ENCODE data around the gene LMNA.

Gene LMNA

DNA sequence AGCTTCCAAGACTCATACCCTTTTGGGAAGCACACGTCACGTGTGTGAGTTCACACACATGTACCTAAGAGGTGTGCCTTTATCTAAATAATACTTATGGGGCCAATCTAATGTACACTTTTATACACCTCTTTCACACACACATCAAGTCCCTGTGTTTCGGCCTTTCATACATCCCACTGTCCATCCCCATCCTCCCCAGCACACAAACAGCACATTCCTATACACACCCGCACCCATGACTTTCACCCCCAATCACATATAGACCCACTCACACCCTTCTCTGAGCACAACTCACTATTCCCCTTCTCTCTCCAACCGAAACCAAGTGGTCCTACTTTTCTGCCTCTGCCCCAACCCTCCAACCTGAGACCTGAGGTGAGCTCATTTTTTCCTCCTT, 35.8 kb upstream of the LMNA start:
- Mint-ChIP-seq H3K4me3 (no peak overlapping the region), H3K9me3 (no peaks in the 10 kb centered on the region), H3K36me3 (no peaks in the 10 kb centered on the region), H3K27ac (no peak overlapping the region), H3K4me1 (peaks cover 21% of the 10 kb centered on the region)
- no peak for ATAC-seq
- no peak for DNase-seq (ENCODE audit: low spot score in 2 of 2)

DNA sequence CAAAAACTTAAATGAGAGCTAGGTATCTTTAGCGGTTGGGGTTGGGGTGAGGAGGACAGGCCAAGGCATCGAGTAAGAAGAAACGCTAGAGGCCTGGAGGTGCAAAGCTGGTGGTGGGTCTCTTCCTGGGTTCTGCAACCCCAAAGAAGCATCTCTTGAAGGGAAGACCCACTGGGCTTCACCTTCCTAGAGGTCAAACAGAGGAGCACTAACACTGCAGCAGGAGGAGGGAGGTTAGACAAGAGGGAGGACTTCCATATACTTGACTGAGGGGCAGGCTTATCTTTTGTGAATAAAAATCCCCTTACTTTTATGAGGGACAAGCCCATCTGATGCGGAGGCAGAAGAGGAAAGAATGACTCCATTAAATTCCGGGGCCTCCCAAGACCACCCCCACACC, 34.7 kb upstream of the LMNA start:
- no peak overlapping the region for H3K4me3 Mint-ChIP-seq

DNA sequence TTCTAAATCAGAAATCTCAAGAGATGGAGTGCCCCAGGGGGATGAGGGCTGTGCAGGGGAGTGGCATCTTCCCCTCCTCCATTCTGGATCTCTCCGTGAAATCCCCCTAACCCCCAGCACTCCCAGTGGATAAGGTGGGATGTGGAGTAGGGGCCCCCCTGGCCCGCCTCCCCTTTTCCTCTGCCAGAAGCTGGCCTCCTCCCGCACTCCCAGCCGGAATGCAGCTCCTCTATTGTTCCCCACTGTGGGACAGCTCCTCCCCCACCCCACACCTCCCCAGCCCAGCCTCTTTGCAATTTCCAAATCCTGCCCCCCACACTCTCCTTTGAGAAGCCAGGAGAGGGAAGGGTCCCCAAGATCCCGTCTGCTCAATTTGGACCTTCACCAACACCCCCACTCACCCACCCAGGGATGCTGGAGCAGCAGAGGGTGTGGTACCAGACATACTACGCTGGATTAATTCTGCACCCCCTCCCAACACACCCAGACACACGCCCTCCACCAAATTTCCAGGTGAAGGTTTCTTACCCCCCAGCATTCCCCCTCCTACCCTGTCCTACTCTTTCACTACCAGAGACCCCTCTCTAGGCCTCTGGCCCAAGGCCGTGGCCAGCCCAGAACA, 34.2 kb upstream of the LMNA start:
- DNase-seq (ENCODE audit: low spot score in 2 of 2): no peak
- Mint-ChIP-seq H3K4me3 (no peak overlapping the region), H3K9me3 (no peaks in the 10 kb centered on the region), H3K27ac (no peak overlapping the region), H3K36me3 (no peaks in the 10 kb centered on the region), H3K4me1 (peaks cover 23% of the 10 kb centered on the region)
- no peak for ATAC-seq

More for the DNA sequence above, 34.7 kb upstream of the LMNA start:
- ATAC-seq: no peak
- Mint-ChIP-seq H3K27ac (no peak overlapping the region), H3K4me1 (peaks cover 23% of the 10 kb centered on the region), H3K36me3 (no peaks in the 10 kb centered on the region), H3K9me3 (no peaks in the 10 kb centered on the region)
- DNase-seq (ENCODE audit: low spot score in 2 of 2): no peak

DNA sequence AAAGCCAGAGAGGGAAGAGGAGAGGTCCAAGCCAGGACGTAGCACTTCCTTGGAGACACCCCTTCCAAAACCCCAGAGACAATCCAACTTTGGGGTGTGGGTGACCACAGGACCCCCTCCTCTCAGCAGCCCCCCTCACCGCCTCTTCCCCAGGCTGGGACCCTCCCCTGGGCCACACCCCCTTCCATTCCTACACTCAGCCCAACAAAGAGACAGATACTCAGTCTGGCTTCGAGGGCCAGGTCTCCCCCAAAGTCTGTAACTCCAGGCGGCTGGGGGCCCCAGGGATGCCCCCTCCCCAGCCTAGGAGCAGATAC, 33.7 kb upstream of the LMNA start:
- no peaks in the 10 kb centered on the region for H3K36me3 Mint-ChIP-seq
- ATAC-seq (no peak), DNase-seq (ENCODE audit: low spot score in 2 of 2) (no peak)
- H3K27ac Mint-ChIP-seq: no peak overlapping the region
- peaks cover 23% of the 10 kb centered on the region for H3K4me1 Mint-ChIP-seq
- peak overlapping the region; percentile 74 for H3K4me3 Mint-ChIP-seq
- no peaks in the 10 kb centered on the region for H3K9me3 Mint-ChIP-seq

DNA sequence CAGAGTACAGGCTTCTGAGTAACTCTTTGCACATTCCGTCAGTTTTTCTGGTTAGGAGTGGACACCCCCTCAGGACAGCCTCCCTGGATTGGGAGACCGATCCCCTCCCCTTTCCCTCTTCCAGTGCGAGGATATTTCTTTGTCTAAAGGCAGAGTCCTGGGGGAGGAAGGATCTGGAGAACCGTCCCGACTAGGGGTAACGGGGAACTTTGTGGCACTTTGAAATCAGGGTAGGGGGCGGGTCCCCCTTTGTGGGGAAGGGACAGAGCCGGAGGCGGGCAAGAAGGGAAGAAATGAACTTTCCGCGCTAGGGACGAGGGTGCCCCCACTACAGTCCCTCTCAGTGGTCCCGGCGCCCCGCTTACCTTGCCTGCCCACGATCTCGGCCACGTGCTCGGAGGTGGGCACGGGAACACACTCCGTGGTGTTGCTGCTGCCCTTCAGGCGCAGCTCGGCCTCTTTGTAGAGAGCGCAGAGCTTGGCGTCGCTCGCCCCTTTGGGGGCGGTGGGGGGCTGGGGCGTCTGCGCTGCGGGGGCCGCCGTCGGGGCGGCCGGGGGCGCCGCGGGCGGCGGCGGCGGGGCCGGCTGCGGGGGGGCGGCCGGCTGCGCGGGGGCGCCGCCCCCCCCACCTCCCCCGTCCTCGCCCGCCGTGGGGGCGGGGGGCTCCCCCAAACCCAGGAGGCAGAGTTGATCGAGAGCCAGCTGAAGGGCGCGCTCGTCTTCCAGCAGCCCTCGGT, 33.2 kb upstream of the LMNA start:
- ATAC-seq (no peak), DNase-seq (ENCODE audit: low spot score in 2 of 2) (no peak)
- Mint-ChIP-seq H3K4me3 (peak overlapping the region; percentile 74), H3K36me3 (no peaks in the 10 kb centered on the region), H3K9me3 (no peaks in the 10 kb centered on the region), H3K4me1 (peaks cover 23% of the 10 kb centered on the region), H3K27ac (no peak overlapping the region)

DNA sequence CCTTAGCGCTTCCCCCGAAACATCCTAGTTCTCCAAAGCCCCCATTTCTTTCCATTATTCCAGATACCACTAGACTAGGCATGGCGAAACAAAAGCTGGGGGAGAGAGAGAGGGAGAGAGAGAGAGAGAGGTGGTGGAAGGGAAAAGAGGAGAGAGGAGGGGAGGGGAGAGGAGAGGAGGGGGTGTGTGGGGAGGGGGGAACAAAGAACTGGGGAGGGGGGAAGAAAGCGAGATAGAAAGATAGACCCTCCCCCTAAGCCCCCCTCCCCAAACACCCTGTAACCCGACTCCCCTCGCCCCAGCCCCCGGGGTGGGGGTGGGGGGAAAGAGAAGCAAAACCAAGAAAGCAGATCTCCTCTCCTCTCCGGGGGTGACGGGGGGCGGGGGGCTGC, 32.6 kb upstream of the LMNA start:
- H3K36me3 Mint-ChIP-seq: no peaks in the 10 kb centered on the region
- no peak overlapping the region for H3K27ac Mint-ChIP-seq
- H3K4me1 Mint-ChIP-seq: peaks cover 23% of the 10 kb centered on the region
- ATAC-seq (no peak), DNase-seq (ENCODE audit: low spot score in 2 of 2) (no peak)
- H3K4me3 Mint-ChIP-seq: peak overlapping the region; percentile 74
- H3K9me3 Mint-ChIP-seq: no peaks in the 10 kb centered on the region

DNA sequence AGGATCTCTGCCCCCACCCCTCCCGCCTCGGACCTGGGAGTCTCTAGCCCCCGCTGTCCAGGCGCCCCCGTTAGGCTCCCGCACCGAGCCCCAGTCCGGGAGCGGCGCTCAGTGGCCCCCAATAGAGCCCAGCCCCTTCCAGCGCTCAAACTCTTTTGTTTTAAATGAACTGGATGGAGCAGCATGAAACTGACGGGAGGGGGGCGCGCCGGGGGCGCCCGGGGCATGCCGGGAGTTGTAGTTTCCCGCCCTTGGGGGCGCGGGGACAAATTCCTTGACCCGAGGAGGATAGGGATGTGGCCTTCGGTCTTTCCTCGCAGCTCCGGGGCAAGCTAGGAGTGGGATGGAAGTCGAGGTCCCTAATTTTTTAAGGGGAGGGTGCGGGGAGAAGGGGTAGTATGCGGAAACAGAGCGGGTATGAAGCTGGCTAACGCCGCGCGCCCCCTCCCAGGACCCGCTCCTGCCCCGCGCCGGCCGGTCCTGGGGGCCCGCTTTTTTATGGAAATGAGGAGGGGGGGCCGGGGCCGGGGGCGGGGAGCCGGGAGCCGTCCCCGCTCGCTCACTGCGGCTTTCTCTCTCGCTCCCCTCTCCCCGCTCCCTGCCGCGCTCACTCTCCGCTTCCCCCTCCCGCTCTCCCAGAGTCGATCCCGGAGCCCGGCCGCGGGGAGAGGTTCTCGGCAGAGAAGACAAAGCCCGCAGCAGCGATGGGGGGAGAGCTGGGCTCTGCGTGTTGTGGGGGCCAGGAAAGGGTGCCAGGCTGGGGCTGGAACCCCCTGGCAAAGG, 32.0 kb upstream of the LMNA start, which contains the start of gene MEX3A:
Gene MEX3A, minus strand, starts transcription at position 157 of the 783 bp plus-strand sequence. CDS start 467 bp downstream, outside the sequence.
- Mint-ChIP-seq H3K4me3 (peak within 1 kb of the TSS; percentile 74), H3K4me1 (peaks cover 23% of the 10 kb centered on the region)
- DNase-seq (ENCODE audit: low spot score in 2 of 2): peak; percentile 49 to 80

DNA sequence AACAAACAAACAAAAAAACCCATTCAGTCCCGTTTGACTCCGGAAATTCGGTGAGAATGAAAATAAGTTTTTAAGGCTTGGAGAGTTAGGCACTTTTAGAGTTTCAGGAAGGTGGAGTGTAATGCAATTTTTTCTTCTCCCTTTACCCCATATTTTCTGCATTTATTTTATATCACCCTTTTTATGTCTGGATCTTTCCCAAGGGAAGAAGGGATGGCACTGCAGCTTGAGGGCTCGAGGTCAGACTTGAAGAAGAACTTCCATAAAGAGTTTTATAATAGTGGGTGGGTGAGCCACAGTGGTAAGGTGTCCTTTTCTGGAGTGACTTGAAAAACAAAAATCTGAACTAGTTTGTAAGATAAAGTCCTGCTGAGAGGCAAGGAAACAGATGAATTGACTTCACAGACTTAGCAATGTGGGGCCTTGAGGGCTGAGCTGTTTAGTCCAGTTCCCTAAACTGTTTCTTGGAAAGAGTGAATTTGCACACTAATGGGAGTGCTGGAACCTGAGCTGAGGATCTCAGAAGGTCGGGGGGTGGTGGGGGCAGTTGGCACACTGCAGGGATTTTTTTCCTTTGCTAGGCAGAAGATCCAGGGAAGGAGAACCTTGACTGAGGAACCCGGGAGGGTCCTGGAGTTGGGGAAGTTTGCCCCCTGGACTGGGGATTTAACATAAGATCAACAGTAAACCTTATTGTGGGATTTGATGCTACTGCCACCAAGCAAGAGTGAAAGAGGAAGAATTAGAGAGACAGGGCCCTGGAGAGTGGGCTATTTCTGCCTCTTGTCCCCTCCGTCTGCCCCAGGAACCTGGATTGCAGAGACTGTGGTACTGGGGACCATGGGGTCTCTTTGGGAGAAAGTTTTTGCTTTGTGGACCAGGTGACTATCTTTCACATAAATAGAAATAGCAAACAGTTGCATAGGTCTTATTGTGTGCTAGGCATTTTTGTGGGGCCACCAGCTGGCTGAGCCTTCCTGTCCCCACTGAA, 30.4 kb upstream of the LMNA start:
- Mint-ChIP-seq H3K4me3 (peak overlapping the region; percentile 74), H3K9me3 (no peaks in the 10 kb centered on the region), H3K27ac (peak overlapping the region; percentile 83), H3K36me3 (no peaks in the 10 kb centered on the region), H3K4me1 (peaks cover 18% of the 10 kb centered on the region)
- ATAC-seq (no peak), DNase-seq (ENCODE audit: low spot score in 2 of 2) (no peak)

More for the DNA sequence above, 32.0 kb upstream of the LMNA start, which contains the start of gene MEX3A:
- Mint-ChIP-seq H3K36me3 (no peaks in the 10 kb centered on the region), H3K27ac (peak within 1 kb of the TSS; percentile 83), H3K9me3 (no peaks in the 10 kb centered on the region)
- ATAC-seq: peak; percentile 86

DNA sequence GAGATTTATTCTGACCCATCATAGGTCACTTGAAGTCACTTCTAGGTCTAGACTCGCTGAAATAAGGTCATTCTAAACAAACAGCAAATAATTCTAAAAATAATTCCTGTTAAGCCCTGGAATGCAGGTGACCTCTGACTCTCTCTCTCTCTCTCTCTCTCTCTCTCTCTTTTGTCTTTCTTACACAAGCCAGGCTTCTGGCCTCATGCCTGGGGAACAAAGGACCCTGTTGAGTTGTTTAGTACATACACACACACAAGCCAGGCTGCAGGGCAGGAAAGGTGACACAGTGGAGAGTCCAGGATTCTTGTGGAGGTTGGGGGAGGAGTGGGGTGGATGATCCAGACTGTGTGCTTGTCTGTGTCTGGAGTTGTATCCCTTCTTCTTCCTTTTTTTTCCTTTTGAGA, 28.3 kb upstream of the LMNA start:
- Mint-ChIP-seq H3K4me3 (no peak overlapping the region), H3K9me3 (no peaks in the 10 kb centered on the region), H3K36me3 (no peaks in the 10 kb centered on the region), H3K4me1 (peaks cover 22% of the 10 kb centered on the region), H3K27ac (no peak overlapping the region)
- ATAC-seq (no peak), DNase-seq (ENCODE audit: low spot score in 2 of 2) (no peak)

DNA sequence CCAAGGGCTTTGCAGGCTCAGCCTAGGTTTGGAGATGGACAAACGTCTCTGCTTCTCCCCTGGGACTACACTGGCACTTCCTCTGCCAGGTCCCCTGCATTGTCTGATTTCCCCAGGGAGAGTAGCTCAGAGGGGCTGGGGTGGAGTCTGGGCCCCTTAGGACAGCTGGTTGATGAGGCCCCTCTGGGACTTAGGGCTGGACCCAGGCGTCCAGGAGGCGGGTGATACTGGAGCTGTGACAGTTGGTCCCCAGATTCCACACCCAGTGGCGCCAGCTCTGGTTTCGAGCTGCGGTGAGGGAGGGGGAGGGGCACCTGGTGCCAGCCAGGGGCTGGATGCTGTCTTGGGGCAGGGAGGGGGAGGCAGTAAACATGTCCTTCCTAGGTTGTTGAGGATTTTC, 24.8 kb upstream of the LMNA start:
- Mint-ChIP-seq H3K4me3 (no peak overlapping the region), H3K36me3 (no peaks in the 10 kb centered on the region), H3K4me1 (peaks cover 18% of the 10 kb centered on the region), H3K9me3 (no peaks in the 10 kb centered on the region), H3K27ac (no peak overlapping the region)
- ATAC-seq (no peak), DNase-seq (ENCODE audit: low spot score in 2 of 2) (no peak)

DNA sequence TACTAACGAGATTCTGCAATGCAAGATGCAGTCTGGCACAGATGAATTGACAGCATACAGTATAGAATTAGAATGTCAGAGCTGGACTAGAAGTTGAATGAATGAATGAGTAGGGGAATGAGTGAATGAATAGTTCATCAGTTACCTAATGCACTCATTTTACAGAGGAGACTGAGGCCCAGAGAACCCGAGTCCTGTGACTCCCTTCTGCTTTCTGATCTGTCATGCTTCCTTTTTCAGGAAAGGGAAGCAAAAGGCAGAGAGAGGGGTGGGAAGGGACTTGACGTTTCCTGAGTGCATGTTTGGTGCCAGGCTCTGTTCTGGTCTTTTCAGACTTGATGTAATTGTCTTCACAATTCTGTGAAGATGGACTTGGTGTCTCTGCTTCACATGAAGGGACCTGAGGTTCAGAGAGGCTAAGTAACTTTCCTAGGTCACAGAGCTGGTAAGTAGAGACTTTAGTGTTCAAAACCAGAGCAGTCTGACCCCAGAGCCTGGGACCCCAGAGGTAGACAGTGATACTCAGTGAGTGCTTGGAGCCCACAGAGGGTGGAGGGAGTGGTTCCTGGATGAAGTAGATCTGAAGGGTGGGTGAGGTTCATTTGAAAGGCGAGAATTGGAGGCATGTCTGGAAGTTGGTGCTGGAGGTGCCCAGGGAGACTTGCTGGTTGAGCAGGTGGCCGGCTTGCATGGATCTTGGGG, 24.2 kb upstream of the LMNA start:
- H3K9me3 Mint-ChIP-seq: no peaks in the 10 kb centered on the region
- H3K4me1 Mint-ChIP-seq: peaks cover 18% of the 10 kb centered on the region
- ATAC-seq (no peak), DNase-seq (ENCODE audit: low spot score in 2 of 2) (no peak)
- H3K27ac Mint-ChIP-seq: no peak overlapping the region
- H3K36me3 Mint-ChIP-seq: no peaks in the 10 kb centered on the region
- no peak overlapping the region for H3K4me3 Mint-ChIP-seq

DNA sequence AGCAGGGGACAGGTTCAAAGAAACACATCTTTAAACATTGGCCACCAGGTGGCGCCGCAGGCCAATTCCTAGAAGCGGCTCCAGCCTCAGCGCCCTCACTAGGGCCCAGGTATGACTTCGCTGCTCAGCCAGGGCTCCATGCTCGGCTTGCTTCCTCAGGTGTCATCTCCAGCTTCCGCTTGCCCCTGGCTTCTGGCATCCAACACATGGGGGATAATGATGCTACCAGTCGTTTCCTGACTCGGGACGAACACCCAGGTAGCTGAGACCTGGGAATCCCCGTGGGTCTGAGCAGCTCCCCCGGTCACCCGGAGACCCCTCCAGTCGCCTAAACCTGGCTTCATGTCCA, 23.7 kb upstream of the LMNA start:
- peaks cover 5% of the 10 kb centered on the region for H3K36me3 Mint-ChIP-seq
- peak; percentile 82 to 91 for DNase-seq (ENCODE audit: low spot score in 2 of 2)
- H3K4me1 Mint-ChIP-seq: peaks cover 23% of the 10 kb centered on the region
- no peaks in the 10 kb centered on the region for H3K9me3 Mint-ChIP-seq
- peak; percentile 95 for ATAC-seq
- no peak overlapping the region for H3K27ac Mint-ChIP-seq
- no peak overlapping the region for H3K4me3 Mint-ChIP-seq

DNA sequence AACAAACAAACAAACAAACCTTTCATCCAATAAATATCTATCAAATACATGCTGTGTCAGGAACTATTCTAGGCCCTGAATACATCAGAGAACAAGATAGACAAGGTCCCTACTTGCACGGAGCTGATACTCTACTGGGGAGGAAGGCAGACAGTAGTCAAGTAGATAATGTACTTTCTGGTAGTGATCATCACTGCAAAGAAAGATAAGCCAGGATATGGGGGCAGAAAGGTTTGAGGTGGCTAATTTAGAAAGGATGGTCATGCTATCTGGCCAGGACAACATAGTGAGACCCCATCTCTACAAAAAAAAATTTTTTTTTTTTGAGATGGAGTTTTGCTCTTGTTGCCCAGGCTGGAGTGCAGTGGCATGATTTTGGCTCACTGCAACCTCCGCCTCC, 22.9 kb upstream of the LMNA start:
- Mint-ChIP-seq H3K4me3 (no peak overlapping the region), H3K36me3 (peaks cover 13% of the 10 kb centered on the region), H3K4me1 (peaks cover 31% of the 10 kb centered on the region), H3K9me3 (no peaks in the 10 kb centered on the region), H3K27ac (no peak overlapping the region)
- ATAC-seq: no peak
- DNase-seq (ENCODE audit: low spot score in 2 of 2): no peak

DNA sequence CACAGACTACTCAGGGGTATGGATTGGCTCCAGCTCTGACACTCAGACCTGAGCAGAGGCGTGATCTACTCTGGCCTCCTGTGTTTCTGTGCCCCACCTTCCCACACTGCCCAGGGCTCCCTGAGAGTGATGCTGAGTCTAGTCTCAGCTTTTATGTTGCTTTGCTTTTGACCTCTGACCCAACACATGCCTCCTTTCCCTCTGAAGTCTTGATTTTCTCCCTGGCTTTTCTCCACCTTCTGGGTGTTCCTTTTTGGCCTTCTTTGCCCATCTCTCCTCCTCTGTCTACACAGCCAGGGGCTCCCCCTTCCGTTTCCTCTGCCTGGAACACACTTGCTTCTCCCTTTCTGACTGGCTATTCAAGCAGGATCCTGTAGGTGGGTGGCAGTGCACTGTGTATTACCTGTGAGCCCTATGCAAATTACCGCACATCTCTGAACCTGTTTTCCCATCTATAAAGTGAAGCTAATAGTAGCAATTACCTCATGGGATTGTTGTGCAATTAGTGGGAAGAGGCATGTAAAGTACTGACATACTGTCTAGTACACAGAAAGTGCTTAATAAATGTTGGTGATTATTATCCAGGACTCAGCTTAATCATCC, 18.5 kb upstream of the LMNA start:
- H3K9me3 Mint-ChIP-seq: no peaks in the 10 kb centered on the region
- DNase-seq (ENCODE audit: low spot score in 2 of 2) (no peak), ATAC-seq (no peak)
- H3K36me3 Mint-ChIP-seq: peaks cover 27% of the 10 kb centered on the region
- peak overlapping the region; percentile 97 for H3K27ac Mint-ChIP-seq
- peaks cover 57% of the 10 kb centered on the region for H3K4me1 Mint-ChIP-seq
- peak overlapping the region; percentile 62 for H3K4me3 Mint-ChIP-seq

Measured in stimulated activated effector memory CD8-positive, alpha-beta T cell treated with anti-CD3 and anti-CD28 coated beads, Interleukin-12 subunit alpha, Interleukin-12 subunit beta, amount 100 ng/mL, for 72 hours (primary cell).